Adrenal gland (tissue), 12 donors: Measurements from ENCODE around the gene TMEM151B. TPM values are rescaled to one million over a fixed set of nuclear protein-coding genes. Genes with fewer than 3 reads are reported as not detected.

Experiments used
- DNase-seq, 7 donors: peaks; one replicate each; pipeline ENCODE4 v3.0.0-alpha.2; 2019 to 2020
- H3K27ac ChIP-seq, 5 donors: fragments of 200-600 bp; sonication (generic) in 4 of 5; 1 replicate in 3 of 5; 2 replicates in 2 of 5; pipeline versions ENCODE4 v1.5.1 to v1.8.0; 2016 to 2020; ENCODE audit warnings: mild to moderate bottlenecking in 1 of 5
- H3K27me3 ChIP-seq: fragments of 200-600 bp; 2 replicates; pipeline ENCODE4 v1.8.0; 2021
- H3K36me3 ChIP-seq, 2 donors: fragments of 200-600 bp; replicated peaks in 1 of 2; 1 replicate in 1 of 2; 2 replicates in 1 of 2; pipeline versions ENCODE4 v1.5.1 to v1.8.0; 2018 to 2022
- H3K4me1 ChIP-seq, 2 donors: fragments of 200-600 bp; replicated peaks in 1 of 2; 1 replicate in 1 of 2; 2 replicates in 1 of 2; pipeline versions ENCODE4 v1.5.1 to v1.8.0; 2018 to 2021
- H3K4me3 ChIP-seq, 4 donors: fragments of 200-600 bp; sonication (generic) in 3 of 4; one replicate each; pipeline ENCODE4 v1.5.1; 2016 to 2018
- H3K9me3 ChIP-seq, 3 donors: fragments of 200-600 bp; sonication (generic) in 1 of 3; replicated peaks in 1 of 3; 1 replicate in 2 of 3; 2 replicates in 1 of 3; pipeline versions ENCODE4 v1.5.1 to v1.8.0; 2016 to 2021
- POLR2A ChIP-seq, 2 donors: fragments of 450-650 bp; IDR thresholded peaks; one replicate each; pipeline ENCODE4 v1.6.1; 2017; ENCODE audit warnings: antibody characterized with exemption in 2 of 2, mild to moderate bottlenecking in 2 of 2, moderate library complexity in 1 of 2
- WGBS, 4 donors: extraction: QIAGEN DNeasy Blood & Tissue Kit in 2 of 4; methylation state at CpG; one replicate each; pipeline versions ENCODE4 v1.1.5 to v1.1.7; 2013 to 2017; 5-methylcytosine and 5-hydroxymethylcytosine counted together
- intact Hi-C, 2 donors: fragments of 100-400 bp; cut with DNase I; formaldehyde crosslinking; loops; one replicate each; pipeline versions ENCODE4 v1.14.1 to v1.15.0; 2022 to 2023
- polyA plus RNA-seq, 3 donors: library from polyadenylated mRNA; stranded (reverse); fragments of 200-250 nt in 2 of 3; fragments of 350-450 nt in 1 of 3; fragmentation: Illumina TruSeq in 1 of 3; extraction: RNeasy Lipid Tissue Mini Kit (QIAGEN cat#74804) in 1 of 3; gene quantifications; one replicate each; pipeline ENCODE4 v1.2.3, GENCODE V29; 2013 to 2014
- total RNA-seq, 9 donors: library from RNA; depleted of rRNA in 4 of 9; stranded (reverse); fragments of >200 nt in 4 of 9; fragments of 120-200 nt in 1 of 9; fragmentation: NEBNext Ultra II Directional in 1 of 9; extraction: Animal tissue kit (Norgen Biotek cat#: 25700) in 1 of 9; gene quantifications; one replicate each; pipeline versions ENCODE4 v1.1.0 to v1.2.4, GENCODE V29; 2013 to 2023
- TF ChIP-seq, protein P1 (sequence below), 6 experiments: fragments of 450-650 bp in 4 of 6; fragments of 200-600 bp in 2 of 6; sonication (generic) in 1 of 6; IDR thresholded peaks; 1 replicate in 5 of 6; 2 replicates in 1 of 6; pipeline versions ENCODE4 v1.5.1 to v1.8.0; 2016 to 2021; ENCODE audit warnings: antibody characterized with exemption in 6 of 6, mild to moderate bottlenecking in 2 of 6, moderate library complexity in 1 of 6
- donor health status: healthy with polysubstance abuse.
- donor health status: Bipolar disorder and iron deficiency.
- donor health status: DM: yes; HTN: yes; CAD: no.
- donor health status: DM: no; HTN: no; CAD: no.
- donor health status: DM: no; HTN: no; CAD: no.
- donor health status: DM: yes; HTN: yes; CAD: no.

The TMEM151B gene
- total and polyA plus RNA-seq, 12 donors, result 0.07 to 3.9 (median 0.79) TPM; not detected in 2

DNA sequence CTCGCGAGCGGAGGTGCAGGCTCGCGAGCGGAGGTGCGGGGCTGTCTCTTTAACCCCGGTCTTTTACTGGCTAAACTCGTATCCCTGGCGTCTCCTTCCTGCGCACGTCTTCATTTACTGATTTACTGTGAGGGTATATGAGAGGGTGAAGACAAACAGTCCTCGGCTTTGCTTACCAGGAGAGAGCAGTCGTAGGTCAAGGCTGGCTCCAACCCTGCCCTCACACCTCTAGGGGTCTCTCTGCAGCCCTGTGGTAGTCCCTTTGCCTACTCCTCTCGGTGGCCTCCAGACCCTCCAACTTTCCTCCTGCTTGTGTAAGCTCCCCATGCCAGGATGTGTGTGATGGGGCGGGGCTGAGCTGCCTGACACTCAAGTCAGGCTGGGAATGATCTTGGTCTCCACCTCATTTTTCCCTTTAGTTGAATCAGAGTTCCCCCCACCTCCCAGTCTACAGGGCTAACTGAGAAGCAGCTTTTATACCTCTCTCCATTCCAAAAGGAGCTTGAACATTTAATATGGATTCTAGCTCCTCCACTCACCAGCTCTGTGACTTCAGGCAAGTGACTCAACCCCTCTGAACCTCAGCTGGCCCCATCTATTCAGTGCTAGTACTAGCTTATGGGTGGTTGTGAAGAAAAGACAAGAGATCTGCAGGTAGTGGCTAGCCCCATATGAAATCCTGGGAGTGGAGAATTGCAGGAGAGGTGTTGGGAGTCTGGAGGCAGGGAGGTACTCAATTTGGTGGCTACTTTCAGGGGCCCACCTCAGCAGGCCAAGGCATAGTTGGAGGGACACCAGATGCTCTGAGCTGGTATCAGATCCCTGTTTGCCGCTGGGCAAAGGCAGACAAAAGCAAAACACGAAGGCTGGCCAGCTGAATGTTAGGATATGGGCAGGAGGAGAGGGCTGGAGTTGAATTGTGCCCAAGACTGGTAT is 46.0 kb upstream of the TMEM151B start:
- H3K4me3 ChIP-seq, result peak overlapping the region in 2 of 4 donors; percentile 50 to 76
- peak in 3 of 7 donors; percentile 40 to 58 (median 48) for DNase-seq
- intact Hi-C loops, result no loop called here
- peaks cover 80 to 94% of the 10 kb centered on the region in 2 donors for H3K4me1 ChIP-seq
- H3K27ac ChIP-seq, result peak overlapping the region in 3 of 5 donors; percentile 76 to 91 (median 90)
- no peaks in the 10 kb centered on the region for H3K27me3 ChIP-seq
- TF ChIP-seq, protein P1, sequence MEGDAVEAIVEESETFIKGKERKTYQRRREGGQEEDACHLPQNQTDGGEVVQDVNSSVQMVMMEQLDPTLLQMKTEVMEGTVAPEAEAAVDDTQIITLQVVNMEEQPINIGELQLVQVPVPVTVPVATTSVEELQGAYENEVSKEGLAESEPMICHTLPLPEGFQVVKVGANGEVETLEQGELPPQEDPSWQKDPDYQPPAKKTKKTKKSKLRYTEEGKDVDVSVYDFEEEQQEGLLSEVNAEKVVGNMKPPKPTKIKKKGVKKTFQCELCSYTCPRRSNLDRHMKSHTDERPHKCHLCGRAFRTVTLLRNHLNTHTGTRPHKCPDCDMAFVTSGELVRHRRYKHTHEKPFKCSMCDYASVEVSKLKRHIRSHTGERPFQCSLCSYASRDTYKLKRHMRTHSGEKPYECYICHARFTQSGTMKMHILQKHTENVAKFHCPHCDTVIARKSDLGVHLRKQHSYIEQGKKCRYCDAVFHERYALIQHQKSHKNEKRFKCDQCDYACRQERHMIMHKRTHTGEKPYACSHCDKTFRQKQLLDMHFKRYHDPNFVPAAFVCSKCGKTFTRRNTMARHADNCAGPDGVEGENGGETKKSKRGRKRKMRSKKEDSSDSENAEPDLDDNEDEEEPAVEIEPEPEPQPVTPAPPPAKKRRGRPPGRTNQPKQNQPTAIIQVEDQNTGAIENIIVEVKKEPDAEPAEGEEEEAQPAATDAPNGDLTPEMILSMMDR (IDR thresholded peaks at IDR 0.05), result no peak
- no peak for TF ChIP-seq POLR2A (IDR thresholded peaks at IDR 0.05)
- peaks cover 0 to 1% of the 10 kb centered on the region in 2 donors for H3K36me3 ChIP-seq
- WGBS, 4 donors, result 13 to 19% (median 14%) methylated on average over 11 to 18 of the region's 18 CpGs
- no peaks in the 10 kb centered on the region for H3K9me3 ChIP-seq

DNA sequence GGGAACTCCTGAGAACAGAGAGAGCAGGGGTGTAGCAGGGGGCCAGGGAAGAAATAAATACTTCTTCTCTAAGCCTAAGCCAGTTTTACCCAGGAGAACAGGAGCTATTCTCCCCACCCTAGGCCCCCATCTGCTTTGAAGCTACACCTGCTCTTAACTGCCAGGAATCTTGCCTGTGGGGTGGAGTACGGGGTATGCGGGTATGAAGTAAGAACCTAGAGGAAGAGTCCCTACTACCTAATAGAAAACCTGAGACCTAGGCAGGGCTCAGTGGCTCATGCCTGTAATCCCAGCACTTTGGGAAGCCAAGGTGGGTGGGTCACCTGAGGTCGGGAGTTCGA is 45.3 kb upstream of the TMEM151B start:
- WGBS, 4 donors, result 80 to 89% (median 89%) methylated on average over 4 of the region's 4 CpGs
- H3K4me1 ChIP-seq, result peaks cover 85 to 95% of the 10 kb centered on the region in 2 donors
- DNase-seq, result no peak
- intact Hi-C loops, result no loop called here
- H3K9me3 ChIP-seq, result no peaks in the 10 kb centered on the region
- H3K27me3 ChIP-seq, result no peaks in the 10 kb centered on the region
- H3K4me3 ChIP-seq, result no peak overlapping the region
- peaks cover 0 to 7% of the 10 kb centered on the region in 2 donors for H3K36me3 ChIP-seq
- peak overlapping the region in 1 of 5 donors; percentile 90 for H3K27ac ChIP-seq
- TF ChIP-seq, protein P1 (IDR thresholded peaks at IDR 0.05), result no peak
- TF ChIP-seq POLR2A (IDR thresholded peaks at IDR 0.05), result no peak

DNA sequence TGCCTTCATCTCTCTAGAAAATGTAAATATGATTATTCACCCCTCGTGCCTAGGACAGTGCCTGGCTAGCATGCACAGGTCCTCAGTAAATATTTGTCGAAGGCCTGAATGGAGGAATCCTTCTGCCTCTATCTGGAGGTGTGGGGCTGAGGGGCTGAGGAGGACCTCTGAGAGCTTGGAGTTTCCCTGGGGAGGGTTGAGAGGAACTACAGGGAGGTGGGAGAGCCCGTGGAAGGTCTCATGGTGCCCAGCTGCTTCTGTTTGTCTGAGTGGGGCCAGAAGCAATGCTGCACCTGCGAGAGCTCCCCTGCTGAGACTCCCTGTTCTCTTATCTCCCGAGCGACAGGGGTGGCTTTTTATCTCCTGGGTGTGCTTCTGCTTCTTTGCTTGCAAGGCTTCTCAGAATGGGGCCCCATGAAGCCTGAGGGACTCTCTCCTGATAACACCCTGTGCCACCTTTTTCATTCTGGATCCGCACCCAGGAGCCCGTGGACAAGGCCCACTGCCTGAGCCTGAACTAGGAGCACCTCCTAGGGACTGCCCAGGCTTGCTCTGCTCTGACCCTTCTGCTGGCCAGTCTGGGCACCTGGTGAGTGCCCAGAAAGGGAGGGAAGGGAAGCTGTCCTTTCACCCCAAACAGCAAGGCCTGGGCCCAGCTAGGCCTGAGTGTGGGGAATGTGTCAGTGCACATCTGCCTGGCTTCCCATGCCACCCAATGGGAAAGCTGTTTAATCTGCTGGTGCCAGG is 44.5 kb upstream of the TMEM151B start:
- Histone ChIP-seq H3K9me3 (no peaks in the 10 kb centered on the region), H3K4me3 (no peak overlapping the region), H3K27ac (peak overlapping the region in 4 of 5 donors; percentile 48 to 90 (median 70)), H3K4me1 (peaks cover 86 to 95% of the 10 kb centered on the region in 2 donors), H3K36me3 (peaks cover 0 to 15% of the 10 kb centered on the region in 2 donors), H3K27me3 (no peaks in the 10 kb centered on the region)
- peak in 1 of 7 donors; percentile 52 for DNase-seq
- 63 to 85% (median 83%) methylated on average over 8 of the region's 8 CpGs for WGBS, 4 donors
- TF ChIP-seq POLR2A (IDR thresholded peaks at IDR 0.05), result no peak
- TF ChIP-seq, protein P1 (IDR thresholded peaks at IDR 0.05), result no peak
- intact Hi-C loops, result no loop called here
